GM23338 (cell line): ENCODE data around the gene MAP3K5. TPM values are rescaled to one million over a fixed set of nuclear protein-coding genes. Genes with fewer than 3 reads are reported as not detected.

ENCODE experiments used
- CTCF ChIP-seq, 2 experiments: fragments of 200-600 bp in 1 of 2; sonication (generic) in 1 of 2; conservative IDR thresholded peaks; 2 replicates each; pipeline versions ENCODE4 v1.5.1 to v1.6.1; 2016 to 2017; ENCODE audit warnings: antibody characterized with exemption in 2 of 2, low read depth in 2 of 2, mild to moderate bottlenecking in 2 of 2, moderate library complexity in 1 of 2
- ETS1 ChIP-seq: IDR thresholded peaks from 2 replicates; pipeline ENCODE4 v1.6.1; 2016; ENCODE audit warnings: antibody characterized with exemption
- EZH2 ChIP-seq: fragments of 200-600 bp; sonication (generic); IDR thresholded peaks from one replicate; pipeline ENCODE4 v1.8.0; 2017; ENCODE audit warnings: antibody characterized with exemption, mild to moderate bottlenecking, low read depth; ENCODE audit not compliant: unreplicated experiment
- JUNB ChIP-seq: IDR thresholded peaks from one replicate; pipeline ENCODE4 v1.6.1; 2016; ENCODE audit warnings: antibody characterized with exemption; ENCODE audit not compliant: unreplicated experiment
- NANOG ChIP-seq: IDR thresholded peaks from 2 replicates; pipeline ENCODE4 v1.6.1; 2016; ENCODE audit warnings: antibody characterized with exemption, borderline replicate concordance
- POLR2AphosphoS5 ChIP-seq: IDR thresholded peaks from 2 replicates; pipeline ENCODE4 v1.6.1; 2016; ENCODE audit warnings: antibody characterized with exemption, low read depth
- ZNF114 ChIP-seq: fragments of 250-450 bp; sonication (Bioruptor Pico); IDR thresholded peaks from 2 replicates; pipeline ENCODE4 v1.5.0; 2020; ENCODE audit warnings: mild to moderate bottlenecking, moderate library complexity
- ZNF462 ChIP-seq: fragments of 250-450 bp; sonication (Bioruptor Pico); IDR thresholded peaks from 2 replicates; pipeline ENCODE4 v1.5.0; 2020; ENCODE audit warnings: mild to moderate bottlenecking, moderate library complexity
- polyA plus RNA-seq: library from polyadenylated mRNA; unstranded; fragments of >200 nt; fragmentation: Nextera tagmentation; extraction: Ambion mirVana; gene quantifications from 2 replicates; pipeline ENCODE4 v1.2.1, GENCODE V29; 2016
- total RNA-seq: library from RNA; depleted of rRNA; stranded (reverse); fragments of >200 nt; shearing (Covaris generic); gene quantifications from 2 replicates; pipeline ENCODE4 v1.2.3, GENCODE V29; 2014

Gene MAP3K5
- total and polyA plus RNA-seq, 2 experiments from 2014 or later: 0.76 to 2.8 TPM

GRCh38 chr6:136719280-136720044 lies 72.8 kb downstream of the MAP3K5 start (continued):
- TF ChIP-seq ZNF462: no peak
- no peak for TF ChIP-seq NANOG
- no peak for TF ChIP-seq ETS1
- no peak for TF ChIP-seq EZH2
- TF ChIP-seq POLR2AphosphoS5: no peak
- TF ChIP-seq CTCF (conservative IDR thresholded peaks at IDR 0.05; ENCODE audit: low read depth in 2 of 2): no peak
- no peak for TF ChIP-seq JUNB
- no peak for TF ChIP-seq ZNF114 (CRISPR knock-in tag)
